T-helper 1 cell treated with Interleukin-12 subunit alpha and Interleukin-12 subunit beta and Interleukin-4 antibody, amounts not matched to agents 30 μg/mL and 1 μg/mL, for 36 hours (primary cell): Measurements from ENCODE around the gene DENND1B.
"Not testable (repeated sequence)": the region's sequence is repeated elsewhere in the genome, so short reads cannot be mapped to it uniquely, and the experiment has no call there.

Experiments used
- H3K27ac Mint-ChIP-seq: one replicate; pipeline ENCODE4 v1.8.0; 2021; ENCODE audit warnings: mild to moderate bottlenecking, mixed read lengths
- H3K27me3 Mint-ChIP-seq: one replicate; pipeline ENCODE4 v1.8.0; 2021; ENCODE audit warnings: low read depth, mixed read lengths
- H3K36me3 Mint-ChIP-seq: one replicate; pipeline ENCODE4 v1.8.0; 2021; ENCODE audit warnings: low read depth, mixed read lengths
- H3K4me1 Mint-ChIP-seq: one replicate; pipeline ENCODE4 v1.8.0; 2021; ENCODE audit warnings: low read depth, mixed read lengths
- H3K4me3 Mint-ChIP-seq: one replicate; pipeline ENCODE4 v1.8.0; 2021; ENCODE audit warnings: mild to moderate bottlenecking, moderate library complexity, mixed read lengths
- H3K9me3 Mint-ChIP-seq: one replicate; pipeline ENCODE4 v1.8.0; 2021; ENCODE audit warnings: mixed read lengths

Gene DENND1B

GRCh38 chr1:197744979-197745378, 30.3 kb downstream of the DENND1B start:
- H3K27ac Mint-ChIP-seq: no peak overlapping the region
- no peak overlapping the region for H3K4me3 Mint-ChIP-seq
- no peaks in the 10 kb centered on the region for H3K9me3 Mint-ChIP-seq
- H3K4me1 Mint-ChIP-seq: peaks cover 22% of the 10 kb centered on the region
- H3K27me3 Mint-ChIP-seq: no peaks in the 10 kb centered on the region
- peaks cover 23% of the 10 kb centered on the region for H3K36me3 Mint-ChIP-seq

GRCh38 chr1:197743578-197743977, 31.7 kb downstream of the DENND1B start:
- Mint-ChIP-seq H3K27me3 (no peaks in the 10 kb centered on the region), H3K27ac (no peak overlapping the region), H3K36me3 (peaks cover 23% of the 10 kb centered on the region), H3K9me3 (no peaks in the 10 kb centered on the region), H3K4me3 (no peak overlapping the region), H3K4me1 (peaks cover 28% of the 10 kb centered on the region)

- H3K27me3 Mint-ChIP-seq: no peaks in the 10 kb centered on the region
- peaks cover 12% of the 10 kb centered on the region for H3K36me3 Mint-ChIP-seq
- H3K27ac Mint-ChIP-seq: no peak overlapping the region
- H3K9me3 Mint-ChIP-seq: no peaks in the 10 kb centered on the region
- no peak overlapping the region for H3K4me3 Mint-ChIP-seq
- peaks cover 30% of the 10 kb centered on the region for H3K4me1 Mint-ChIP-seq
These were observed 34.3 kb downstream of the DENND1B start for GRCh38 chr1:197740992-197741391.

GRCh38 chr1:197738927-197739326, 36.4 kb downstream of the DENND1B start:
- Mint-ChIP-seq H3K27me3 (no peaks in the 10 kb centered on the region), H3K36me3 (peaks cover 5% of the 10 kb centered on the region), H3K9me3 (no peaks in the 10 kb centered on the region), H3K4me3 (no peak overlapping the region), H3K4me1 (peaks cover 26% of the 10 kb centered on the region), H3K27ac (no peak overlapping the region)

- Mint-ChIP-seq H3K27me3 (no peaks in the 10 kb centered on the region), H3K4me1 (peaks cover 26% of the 10 kb centered on the region), H3K27ac (no peak overlapping the region), H3K36me3 (peaks cover 6% of the 10 kb centered on the region), H3K4me3 (no peak overlapping the region), H3K9me3 (no peaks in the 10 kb centered on the region)
These were observed 37.4 kb downstream of the DENND1B start for GRCh38 chr1:197737916-197738315.

- peaks cover 16% of the 10 kb centered on the region for H3K36me3 Mint-ChIP-seq
- H3K4me1 Mint-ChIP-seq: peaks cover 26% of the 10 kb centered on the region
- no peaks in the 10 kb centered on the region for H3K27me3 Mint-ChIP-seq
- H3K27ac Mint-ChIP-seq: no peak overlapping the region
- no peak overlapping the region for H3K4me3 Mint-ChIP-seq
- H3K9me3 Mint-ChIP-seq: no peaks in the 10 kb centered on the region
These were observed 38.6 kb downstream of the DENND1B start for GRCh38 chr1:197736685-197737084.

GRCh38 chr1:197735461-197735860, 39.8 kb downstream of the DENND1B start:
- Mint-ChIP-seq H3K36me3 (peaks cover 18% of the 10 kb centered on the region), H3K4me1 (peaks cover 23% of the 10 kb centered on the region), H3K27me3 (no peaks in the 10 kb centered on the region), H3K4me3 (no peak overlapping the region), H3K27ac (no peak overlapping the region), H3K9me3 (no peaks in the 10 kb centered on the region)

GRCh38 chr1:197733324-197733723, 42.0 kb downstream of the DENND1B start:
- no peak overlapping the region for H3K4me3 Mint-ChIP-seq
- peaks cover 18% of the 10 kb centered on the region for H3K36me3 Mint-ChIP-seq
- H3K27ac Mint-ChIP-seq: no peak overlapping the region
- no peaks in the 10 kb centered on the region for H3K27me3 Mint-ChIP-seq
- peaks cover 8% of the 10 kb centered on the region for H3K4me1 Mint-ChIP-seq
- H3K9me3 Mint-ChIP-seq: peaks cover 6% of the 10 kb centered on the region

- Mint-ChIP-seq H3K4me3 (no peak overlapping the region), H3K9me3 (peaks cover 6% of the 10 kb centered on the region), H3K36me3 (peaks cover 18% of the 10 kb centered on the region), H3K27ac (no peak overlapping the region), H3K27me3 (no peaks in the 10 kb centered on the region), H3K4me1 (peaks cover 5% of the 10 kb centered on the region)
These were observed 43.1 kb downstream of the DENND1B start for GRCh38 chr1:197732187-197732586.

GRCh38 chr1:197731449-197731848, 43.8 kb downstream of the DENND1B start:
- H3K36me3 Mint-ChIP-seq: peaks cover 19% of the 10 kb centered on the region
- peaks cover 12% of the 10 kb centered on the region for H3K9me3 Mint-ChIP-seq
- peaks cover 2% of the 10 kb centered on the region for H3K4me1 Mint-ChIP-seq
- no peaks in the 10 kb centered on the region for H3K27me3 Mint-ChIP-seq
- H3K4me3 Mint-ChIP-seq: no peak overlapping the region
- H3K27ac Mint-ChIP-seq: no peak overlapping the region

- peaks cover 16% of the 10 kb centered on the region for H3K36me3 Mint-ChIP-seq
- no peaks in the 10 kb centered on the region for H3K27me3 Mint-ChIP-seq
- no peaks in the 10 kb centered on the region for H3K4me1 Mint-ChIP-seq
- H3K27ac Mint-ChIP-seq: no peak overlapping the region
- no peak overlapping the region for H3K4me3 Mint-ChIP-seq
- peaks cover 32% of the 10 kb centered on the region for H3K9me3 Mint-ChIP-seq
These were observed 49.3 kb downstream of the DENND1B start for GRCh38 chr1:197725976-197726375.

- no peaks in the 10 kb centered on the region for H3K4me1 Mint-ChIP-seq
These were observed 50.2 kb downstream of the DENND1B start for GRCh38 chr1:197725044-197725443.

GRCh38 chr1:197715806-197716205, 59.5 kb downstream of the DENND1B start:
- Mint-ChIP-seq H3K27ac (no peak overlapping the region), H3K36me3 (no peaks in the 10 kb centered on the region), H3K9me3 (no peaks in the 10 kb centered on the region), H3K27me3 (no peaks in the 10 kb centered on the region), H3K4me1 (no peaks in the 10 kb centered on the region), H3K4me3 (no peak overlapping the region)

More at GRCh38 chr1:197725044-197725443, 50.2 kb downstream of the DENND1B start:
- Mint-ChIP-seq H3K27me3 (no peaks in the 10 kb centered on the region), H3K9me3 (peaks cover 32% of the 10 kb centered on the region), H3K4me3 (no peak overlapping the region), H3K27ac (no peak overlapping the region), H3K36me3 (peaks cover 16% of the 10 kb centered on the region)

GRCh38 chr1:197706601-197707000, 68.7 kb downstream of the DENND1B start:
- peaks cover 5% of the 10 kb centered on the region for H3K4me1 Mint-ChIP-seq
- H3K36me3 Mint-ChIP-seq: peaks cover 3% of the 10 kb centered on the region
- H3K27me3 Mint-ChIP-seq: no peaks in the 10 kb centered on the region
- no peak overlapping the region for H3K27ac Mint-ChIP-seq
- H3K4me3 Mint-ChIP-seq: no peak overlapping the region
- no peaks in the 10 kb centered on the region for H3K9me3 Mint-ChIP-seq

- Mint-ChIP-seq H3K27me3 (no peaks in the 10 kb centered on the region), H3K9me3 (no peaks in the 10 kb centered on the region), H3K36me3 (peaks cover 3% of the 10 kb centered on the region), H3K27ac (no peak overlapping the region), H3K4me1 (peaks cover 5% of the 10 kb centered on the region), H3K4me3 (no peak overlapping the region)
These were observed 69.3 kb downstream of the DENND1B start for GRCh38 chr1:197705941-197706340.

GRCh38 chr1:197700688-197701087, 74.6 kb downstream of the DENND1B start:
- not testable (repeated sequence) for H3K27ac Mint-ChIP-seq, H3K36me3 Mint-ChIP-seq, H3K27me3 Mint-ChIP-seq, H3K4me3 Mint-ChIP-seq, H3K4me1 Mint-ChIP-seq, H3K9me3 Mint-ChIP-seq
